GM10847 (cell line): ENCODE results near the gene TFF2.

Source experiments
- POLR2A ChIP-seq: IDR thresholded peaks from 2 replicates; pipeline ENCODE4 v1.6.1; 2011; ENCODE audit not compliant: insufficient read length; ENCODE audit errors: extremely low read depth

TFF2 gene

DNA sequence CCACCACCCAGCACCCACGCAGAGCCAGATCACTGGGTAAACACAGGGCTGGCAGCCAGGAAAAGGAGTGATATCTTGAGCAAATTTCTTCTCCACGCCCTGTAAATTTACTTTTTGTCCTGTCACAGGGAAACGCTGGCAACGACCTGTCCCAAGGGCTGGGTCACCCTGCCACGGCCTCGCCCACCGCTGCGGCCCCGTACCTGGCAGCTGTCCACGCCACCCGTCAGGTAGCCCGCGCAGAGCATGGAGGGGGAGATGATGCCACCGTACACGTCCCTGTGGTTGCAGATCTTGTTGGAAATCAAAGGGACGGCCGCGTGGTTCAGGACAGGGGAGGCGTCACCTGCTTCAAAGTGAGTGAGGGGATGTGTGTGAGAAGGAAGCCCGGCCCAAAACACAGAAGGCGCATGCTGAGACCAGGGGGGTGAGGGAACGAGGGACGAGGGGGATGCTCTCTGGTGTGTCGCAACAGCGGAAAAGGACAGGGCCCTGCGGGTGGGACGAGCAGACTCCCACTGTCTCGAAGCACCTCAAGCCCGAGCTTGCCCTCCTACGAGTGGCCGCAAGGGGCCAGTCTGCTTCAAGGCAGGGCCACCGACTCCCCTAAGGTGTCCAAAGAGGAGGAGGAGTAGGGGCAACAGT is 25.7 kb upstream of the TFF2 start:
- TF ChIP-seq POLR2A = no peak

DNA sequence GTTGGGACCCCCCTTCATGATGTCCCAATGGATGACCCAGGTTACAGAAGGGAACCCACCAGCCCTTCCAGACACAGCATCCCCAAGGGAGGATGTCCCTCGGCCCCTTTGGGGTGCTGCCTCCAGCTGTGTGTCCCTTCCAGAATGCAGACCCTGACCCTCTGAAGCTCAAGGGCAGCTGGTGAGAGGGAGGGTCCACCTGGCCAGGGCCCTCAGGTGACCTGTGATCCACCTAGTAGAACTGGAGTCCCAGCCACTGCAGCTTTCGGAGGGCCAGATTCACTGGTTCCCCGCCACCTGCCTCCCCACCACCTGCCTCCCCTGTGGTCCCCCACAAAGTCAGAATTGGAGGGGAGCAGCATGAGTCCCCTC is 25.2 kb upstream of the TFF2 start:
- no peak for TF ChIP-seq POLR2A

DNA sequence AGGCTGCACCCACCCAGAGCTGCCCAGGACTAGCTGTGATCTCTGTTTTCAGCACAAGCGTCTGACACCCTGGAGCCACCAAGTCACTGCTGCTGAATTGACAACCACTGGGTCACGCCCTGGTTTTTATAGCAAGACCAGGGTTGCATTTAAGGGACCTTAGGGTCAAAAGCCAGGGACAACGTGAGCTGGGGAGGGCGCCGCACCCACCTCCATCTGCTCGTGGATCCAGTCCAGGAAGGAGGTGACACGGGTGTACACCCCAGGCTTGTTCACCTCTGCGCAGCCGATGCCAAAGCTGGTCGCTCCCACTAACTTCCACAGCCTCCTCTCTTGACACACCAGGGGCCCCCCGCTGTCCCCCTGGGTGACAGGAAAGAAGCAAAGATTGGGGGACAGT is 24.7 kb upstream of the TFF2 start:
- TF ChIP-seq POLR2A = no peak

DNA sequence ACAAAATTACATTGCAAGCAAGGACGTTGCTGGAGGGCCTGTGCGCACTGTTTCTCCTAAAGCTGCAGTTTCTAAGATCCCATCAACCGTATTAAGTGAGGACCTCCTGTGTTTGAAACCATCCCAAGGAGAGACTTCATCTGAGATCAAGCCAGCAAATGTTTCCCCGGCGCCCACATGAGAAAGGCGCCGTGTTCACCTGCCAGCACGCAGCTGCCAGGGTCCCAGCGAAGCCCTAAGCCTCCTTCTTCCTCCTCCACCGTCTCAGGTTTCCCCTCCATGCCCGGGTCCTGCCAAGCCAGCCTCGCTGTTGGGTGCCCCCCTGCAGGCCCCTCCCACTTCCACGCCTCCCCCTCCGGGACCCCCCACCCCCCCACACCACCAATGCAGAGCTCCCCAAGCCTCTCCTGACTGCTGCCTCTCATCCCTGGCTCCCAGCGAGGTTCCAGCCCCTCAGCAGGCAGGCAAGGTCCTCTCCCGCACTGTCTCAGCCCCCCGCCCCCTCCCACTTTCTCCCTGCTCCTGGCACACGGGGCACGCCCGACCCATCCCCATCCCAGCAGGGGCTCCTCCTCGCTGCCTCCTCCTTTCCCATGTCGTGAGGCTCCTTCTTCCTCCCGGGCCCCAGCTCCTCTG is 24.2 kb upstream of the TFF2 start:
- TF ChIP-seq POLR2A = no peak

DNA sequence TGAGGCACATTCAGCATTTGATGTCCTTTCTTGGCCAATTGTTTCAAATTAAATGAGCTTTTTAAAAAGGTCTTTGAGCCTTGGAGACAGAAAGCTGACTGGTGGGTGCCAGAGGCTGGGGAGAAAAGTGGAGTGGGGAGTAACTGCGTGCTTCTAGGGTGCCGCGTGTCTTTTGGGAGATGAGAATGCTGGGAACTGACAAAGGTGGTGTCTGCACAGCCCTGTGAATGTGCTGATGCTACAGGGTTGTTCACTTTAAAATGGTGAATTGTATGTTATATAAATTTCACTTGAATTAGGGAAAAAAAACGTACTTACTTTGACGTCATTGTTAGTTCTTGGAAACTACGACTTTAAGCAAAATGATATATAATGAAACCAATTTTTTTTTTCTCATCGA is 23.7 kb upstream of the TFF2 start:
- no peak for TF ChIP-seq POLR2A

DNA sequence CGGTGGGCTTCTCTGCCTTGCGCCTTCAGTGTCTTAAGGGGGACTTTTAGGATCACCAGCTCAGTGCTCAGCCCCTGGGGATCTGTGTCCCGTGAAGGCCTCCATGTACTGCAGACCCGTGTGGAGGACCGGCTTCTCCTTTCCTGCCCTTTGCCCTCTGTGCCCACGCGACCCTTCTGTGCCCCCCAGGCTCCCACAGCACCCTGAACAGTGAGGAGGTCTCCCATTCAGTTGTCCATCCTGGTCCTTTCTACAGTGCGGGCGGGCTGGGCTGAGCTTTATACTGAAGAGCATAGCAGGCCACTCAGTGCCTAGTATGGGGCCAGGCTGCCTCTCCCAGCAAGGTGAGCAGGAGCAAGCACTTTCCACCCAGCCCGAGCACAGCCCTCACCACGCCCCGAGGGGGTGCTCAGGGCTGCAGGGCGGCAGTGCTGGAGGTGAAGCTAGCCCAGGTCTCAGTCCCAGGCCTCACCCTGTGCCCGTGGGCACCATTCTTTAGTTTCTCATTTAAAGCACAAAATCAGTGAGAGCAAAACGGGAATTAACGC is 23.2 kb upstream of the TFF2 start:
- TF ChIP-seq POLR2A = no peak

GRCh38 chr21:42373196-42373907 is 22.6 kb upstream of the TFF2 start:
- no peak for TF ChIP-seq POLR2A

DNA sequence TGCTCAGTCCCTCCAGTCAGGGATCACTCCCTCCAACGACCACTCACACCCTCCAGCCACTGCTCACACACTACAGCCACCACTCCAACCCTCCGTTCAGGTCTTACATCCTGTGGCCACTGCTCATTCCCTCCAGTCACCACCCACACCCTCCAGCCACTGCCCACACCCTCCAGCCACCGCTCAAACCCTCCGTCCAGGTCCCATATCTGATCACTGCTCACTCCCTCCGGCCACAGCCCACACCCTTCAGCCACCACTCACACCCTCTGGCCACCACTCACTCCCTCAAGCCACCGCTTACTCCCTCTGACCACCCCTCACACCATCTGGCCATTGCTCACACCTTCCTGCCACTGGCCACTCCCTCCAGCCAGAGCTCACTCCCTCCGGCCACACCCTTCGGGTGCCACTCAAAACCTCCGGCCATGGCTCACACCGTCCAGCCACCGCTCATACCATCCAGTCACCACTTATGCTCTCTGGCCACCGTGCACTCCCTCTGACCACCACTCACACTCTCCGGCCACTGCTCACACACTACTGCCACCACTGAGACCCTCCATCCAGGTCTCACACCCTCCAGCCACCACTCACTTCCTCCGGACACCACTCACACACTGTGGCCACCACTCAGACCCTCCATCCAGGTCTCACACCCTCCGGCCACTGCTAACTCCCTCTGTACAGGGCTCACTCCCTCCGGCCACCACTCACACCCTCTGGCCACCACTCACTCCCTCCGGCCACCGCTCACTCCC is 20.3 kb upstream of the TFF2 start:
- TF ChIP-seq POLR2A = no peak

GRCh38 chr21:42369821-42370220 is 19.0 kb upstream of the TFF2 start:
- TF ChIP-seq POLR2A = no peak

DNA sequence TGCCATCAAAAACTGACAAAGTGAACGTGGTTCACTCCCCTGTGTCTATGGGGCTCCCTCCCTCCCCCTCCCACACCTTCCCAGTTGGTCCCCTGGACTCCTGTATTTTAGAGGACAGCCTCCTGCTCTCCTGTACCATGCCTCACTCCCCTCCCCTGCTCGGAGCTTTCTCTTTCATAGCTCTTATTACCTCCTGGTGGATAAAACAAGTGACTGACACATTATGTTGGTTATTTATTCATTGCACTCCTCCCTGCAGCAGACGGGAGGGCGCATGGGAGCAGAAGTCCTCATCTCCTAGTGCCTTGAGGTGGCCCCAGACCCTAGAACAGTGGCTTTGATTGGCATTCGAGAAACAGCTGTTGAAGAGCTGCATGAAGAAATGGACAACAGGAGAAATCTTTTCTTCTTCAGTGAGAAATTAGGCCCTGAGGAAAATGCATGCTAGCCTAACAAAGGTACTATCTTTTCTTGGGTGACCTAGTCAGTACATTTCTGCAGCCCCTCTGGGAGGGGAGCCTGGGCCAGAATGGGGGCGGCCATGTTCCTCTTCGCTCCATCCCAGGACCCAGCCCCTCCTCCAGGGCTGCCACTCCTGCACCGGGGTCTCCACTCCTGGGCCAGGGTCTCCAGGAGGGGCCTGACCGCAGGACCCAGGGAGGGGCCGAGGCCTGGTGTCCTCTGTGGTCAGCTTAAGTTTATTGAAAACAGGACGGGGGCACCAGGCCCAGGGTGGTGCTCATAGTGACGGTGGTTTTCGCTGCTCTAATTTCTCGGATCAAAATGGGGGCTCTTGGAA is 16.8 kb upstream of the TFF2 start:
- no peak for TF ChIP-seq POLR2A

DNA sequence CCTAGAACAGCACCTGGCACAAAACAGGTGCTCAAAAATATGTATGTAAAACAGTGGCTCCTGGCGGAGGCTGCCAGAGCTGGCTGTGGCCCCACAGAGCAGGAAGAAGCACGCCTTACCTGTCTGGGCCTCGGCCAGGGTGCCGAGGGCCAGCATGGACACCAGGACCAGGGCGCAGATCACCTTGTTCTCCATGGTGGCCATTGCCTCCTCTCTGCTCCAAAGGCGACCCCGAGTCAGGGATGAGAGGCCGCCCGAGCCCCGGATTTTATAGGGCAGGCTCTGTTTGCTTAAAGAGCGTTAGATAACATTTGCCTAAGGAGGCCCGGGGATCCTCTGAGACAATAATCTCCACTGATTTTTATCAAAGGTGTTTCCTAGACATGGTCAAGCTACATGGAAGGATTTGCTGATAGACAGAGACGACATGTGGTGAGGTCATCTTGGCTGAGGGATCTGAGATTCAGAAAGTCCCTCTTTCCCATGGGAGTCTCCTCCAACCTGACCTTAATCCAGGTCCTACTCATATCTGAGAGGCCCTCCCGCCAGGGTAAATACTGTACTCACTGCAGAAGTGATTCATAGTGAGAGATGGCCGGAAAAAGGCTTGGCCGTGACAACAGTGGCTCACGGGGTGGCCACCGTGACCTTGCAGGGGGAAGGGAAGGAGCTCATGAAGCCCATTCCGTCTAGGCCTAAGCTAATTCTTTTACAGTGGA is 15.7 kb upstream of the TFF2 start, which contains the start of gene TFF1:
Gene TFF1 (minus strand): TSS at position 244 of the 719 bp plus-strand sequence. CDS start 40 bp downstream, at position 204.
- no peak for TF ChIP-seq POLR2A

DNA sequence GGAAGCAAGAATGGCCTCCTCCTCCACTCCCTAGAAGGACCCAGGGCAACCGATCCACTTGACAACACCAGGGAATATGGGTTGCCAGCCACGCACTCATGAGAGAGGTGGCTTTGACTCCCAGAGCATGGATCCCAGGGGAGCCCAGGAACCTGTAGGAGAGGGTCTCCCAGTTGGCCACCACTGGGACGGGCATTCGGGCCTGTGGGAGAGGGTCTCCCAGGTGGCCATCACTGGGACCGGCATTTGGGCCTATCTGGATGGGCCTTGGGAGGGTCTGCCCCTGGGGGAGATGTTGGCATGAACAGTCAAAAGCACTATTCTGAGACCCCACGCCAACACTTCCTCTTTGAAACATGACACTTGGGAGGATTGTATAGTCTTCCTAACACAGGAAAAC is 15.0 kb upstream of the TFF2 start:
- no peak for TF ChIP-seq POLR2A

- no peak for TF ChIP-seq POLR2A
Measured at GRCh38 chr21:42364304-42364865, 13.6 kb upstream of the TFF2 start.

GRCh38 chr21:42363312-42363711 is 12.5 kb upstream of the TFF2 start:
- TF ChIP-seq POLR2A = no peak
